ENCODE measurements around the gene STXBP5. TPM values are rescaled to one million over a fixed set of nuclear protein-coding genes. Genes with fewer than 3 reads are reported as not detected.

Gene STXBP5
- total RNA-seq, 1 donor, result 89.8 TPM

GRCh38 chr6:147421903-147422302 lies 217.7 kb downstream of the STXBP5 start:
- TF ChIP-seq CTCF (IDR thresholded peaks at IDR 0.05; ENCODE audit: insufficient read depth, low read depth, low read length), result no peak
- H3K4me3 ChIP-seq (ENCODE audit: low read depth, low read length), result no peak overlapping the region
- DNase-seq (ENCODE audit: low read depth), result no peak

- H3K4me3 ChIP-seq (ENCODE audit: low read depth, low read length), result no peak overlapping the region
- DNase-seq (ENCODE audit: low read depth), result no peak
- TF ChIP-seq CTCF (IDR thresholded peaks at IDR 0.05; ENCODE audit: insufficient read depth, low read depth, low read length), result no peak
Measured at GRCh38 chr6:147423111-147423510, 218.9 kb downstream of the STXBP5 start.

- DNase-seq (ENCODE audit: low read depth), result no peak
- TF ChIP-seq CTCF (IDR thresholded peaks at IDR 0.05; ENCODE audit: insufficient read depth, low read depth, low read length), result no peak
- no peak overlapping the region for H3K4me3 ChIP-seq (ENCODE audit: low read depth, low read length)
Measured at GRCh38 chr6:147429794-147430193, 225.6 kb downstream of the STXBP5 start.

- H3K4me3 ChIP-seq (ENCODE audit: low read depth, low read length), result no peak overlapping the region
- DNase-seq (ENCODE audit: low read depth), result no peak
- TF ChIP-seq CTCF (IDR thresholded peaks at IDR 0.05; ENCODE audit: insufficient read depth, low read depth, low read length), result no peak
Measured at GRCh38 chr6:147430811-147431210, 226.6 kb downstream of the STXBP5 start.

- no peak for DNase-seq (ENCODE audit: low read depth)
- no peak overlapping the region for H3K4me3 ChIP-seq (ENCODE audit: low read depth, low read length)
- TF ChIP-seq CTCF (IDR thresholded peaks at IDR 0.05; ENCODE audit: insufficient read depth, low read depth, low read length), result no peak
Measured at GRCh38 chr6:147434076-147434475, 229.9 kb downstream of the STXBP5 start.

- TF ChIP-seq CTCF (IDR thresholded peaks at IDR 0.05; ENCODE audit: insufficient read depth, low read depth, low read length), result no peak
- no peak overlapping the region for H3K4me3 ChIP-seq (ENCODE audit: low read depth, low read length)
- DNase-seq (ENCODE audit: low read depth), result no peak
Measured at GRCh38 chr6:147434516-147434915, 230.3 kb downstream of the STXBP5 start.

- TF ChIP-seq CTCF (IDR thresholded peaks at IDR 0.05; ENCODE audit: insufficient read depth, low read depth, low read length), result no peak
- no peak for DNase-seq (ENCODE audit: low read depth)
- no peak overlapping the region for H3K4me3 ChIP-seq (ENCODE audit: low read depth, low read length)
Measured at GRCh38 chr6:147437615-147438014, 233.4 kb downstream of the STXBP5 start.

All from fibroblast of villous mesenchyme (primary cell).